WTC11 (cell line): ENCODE results near the gene AQP9. TPM values are rescaled to one million over a fixed set of nuclear protein-coding genes. Genes with fewer than 3 reads are reported as not detected.
A peak's percentile ranks its signal among the peaks of the same experiment; 100 is the strongest.

Experiments used
- ATAC-seq: fragments of 200-7000 bp; cut with Tn5 transposase; 2 replicates; pipeline ENCODE4 v1.10.0; 2021; ENCODE audit warnings: mild to moderate bottlenecking, moderate library complexity
- CTCF ChIA-PET: fragments of 300-600 bp; sonication (Branson Sonifier 250); formaldehyde crosslinking; loops from one replicate; lab custom pipeline; 2021; ENCODE audit warnings: antibody characterized with exemption; lab: Charles Lee
- POLR2A ChIA-PET: fragments of 350-600 bp; sonication (Branson Sonifier 250); formaldehyde crosslinking; loops from one replicate; lab custom pipeline; 2021; ENCODE audit warnings: antibody characterized with exemption; lab: Charles Lee
- DNase-seq: peaks from one replicate; pipeline ENCODE4 v3.0.0; 2021; ENCODE audit warnings: low spot score
- H3K27ac Mint-ChIP-seq: 2 replicates; pipeline ENCODE4 v1.8.0; 2021; ENCODE audit warnings: mixed read lengths
- H3K27me3 Mint-ChIP-seq: 2 replicates; pipeline ENCODE4 v1.8.0; 2021; ENCODE audit warnings: low read depth, mild to moderate bottlenecking, moderate library complexity, mixed read lengths
- H3K36me3 Mint-ChIP-seq: 2 replicates; pipeline ENCODE4 v1.8.0; 2021; ENCODE audit warnings: mixed read lengths
- H3K4me1 Mint-ChIP-seq: 2 replicates; pipeline ENCODE4 v1.8.0; 2022; ENCODE audit warnings: mixed read lengths
- H3K4me3 Mint-ChIP-seq: 2 replicates; pipeline ENCODE4 v1.8.0; 2021; ENCODE audit warnings: mild to moderate bottlenecking, moderate library complexity, mixed read lengths
- H3K9me3 Mint-ChIP-seq: 2 replicates; pipeline ENCODE4 v1.8.0; 2021; ENCODE audit warnings: mixed read lengths
- ATF1 ChIP-seq: sonication (generic); formaldehyde crosslinking; IDR thresholded peaks from 2 replicates; pipeline ENCODE4 v1.8.1; 2023; ENCODE audit warnings: mild to moderate bottlenecking, moderate library complexity, missing genetic modification reagents
- CTCF ChIP-seq: fragments of 200-600 bp; IDR thresholded peaks from 2 replicates; pipeline ENCODE4 v1.8.0; 2022; ENCODE audit warnings: antibody characterized with exemption
- E2F4 ChIP-seq: sonication (generic); formaldehyde crosslinking; IDR thresholded peaks from 2 replicates; pipeline ENCODE4 v1.8.1; 2022; ENCODE audit warnings: low read depth, mild to moderate bottlenecking, moderate library complexity, missing genetic modification reagents, borderline replicate concordance
- ETV6 ChIP-seq: sonication (generic); formaldehyde crosslinking; IDR thresholded peaks from 2 replicates; pipeline ENCODE4 v1.8.1; 2022; ENCODE audit warnings: mild to moderate bottlenecking, missing genetic modification reagents
- JAZF1 ChIP-seq: fragments of 250-450 bp; sonication (Bioruptor Pico); IDR thresholded peaks from 2 replicates; pipeline ENCODE4 v1.9.0; 2021; ENCODE audit warnings: moderate library complexity, mild to moderate bottlenecking, inconsistent platforms
- NFATC4 ChIP-seq: fragments of 250-450 bp; sonication (Bioruptor Pico); IDR thresholded peaks from 2 replicates; pipeline ENCODE4 v1.9.0; 2021; ENCODE audit warnings: mild to moderate bottlenecking
- OVOL2 ChIP-seq: fragments of 250-450 bp; sonication (Bioruptor Pico); IDR thresholded peaks from 2 replicates; pipeline ENCODE4 v1.9.0; 2021; ENCODE audit warnings: mild to moderate bottlenecking, borderline replicate concordance
- PRRX2 ChIP-seq: fragments of 250-450 bp; sonication (Bioruptor Pico); IDR thresholded peaks from 2 replicates; pipeline ENCODE4 v1.8.0; 2021; ENCODE audit warnings: mild to moderate bottlenecking
- TEAD1 ChIP-seq: sonication (generic); formaldehyde crosslinking; IDR thresholded peaks from 2 replicates; pipeline ENCODE4 v1.8.0; 2022; ENCODE audit warnings: mild to moderate bottlenecking, missing genetic modification reagents
- ZBTB21 ChIP-seq: sonication (generic); formaldehyde crosslinking; IDR thresholded peaks from 2 replicates; pipeline ENCODE4 v1.8.1; 2023; ENCODE audit warnings: mild to moderate bottlenecking, missing genetic modification reagents, borderline replicate concordance
- ZNF121 ChIP-seq: sonication (generic); formaldehyde crosslinking; IDR thresholded peaks from 2 replicates; pipeline ENCODE4 v1.8.0; 2023; ENCODE audit warnings: missing genetic modification reagents
- ZNF232 ChIP-seq: sonication (generic); formaldehyde crosslinking; IDR thresholded peaks from 2 replicates; pipeline ENCODE4 v1.8.0; 2022; ENCODE audit warnings: mild to moderate bottlenecking, missing genetic modification reagents
- ZNF671 ChIP-seq: fragments of 250-450 bp; sonication (Bioruptor Pico); IDR thresholded peaks from 2 replicates; pipeline ENCODE4 v1.8.0; 2021; ENCODE audit warnings: mild to moderate bottlenecking
- total RNA-seq: library from RNA; stranded (reverse); gene quantifications from 3 replicates; pipeline ENCODE4 v1.2.3, GENCODE V29; 2021
- TF ChIP-seq, protein P1 (sequence below): sonication (generic); formaldehyde crosslinking; IDR thresholded peaks from 2 replicates; pipeline ENCODE4 v1.8.0; 2022; ENCODE audit warnings: mild to moderate bottlenecking, missing genetic modification reagents
- TF ChIP-seq, protein P2 (sequence below): sonication (generic); formaldehyde crosslinking; conservative IDR thresholded peaks from 2 replicates; pipeline ENCODE4 v1.8.1; 2023; ENCODE audit warnings: mild to moderate bottlenecking, low read depth, missing genetic modification reagents, moderate library complexity

The AQP9 gene
- total RNA-seq, 1 experiment from 2014 or later, result 0.07 TPM

DNA sequence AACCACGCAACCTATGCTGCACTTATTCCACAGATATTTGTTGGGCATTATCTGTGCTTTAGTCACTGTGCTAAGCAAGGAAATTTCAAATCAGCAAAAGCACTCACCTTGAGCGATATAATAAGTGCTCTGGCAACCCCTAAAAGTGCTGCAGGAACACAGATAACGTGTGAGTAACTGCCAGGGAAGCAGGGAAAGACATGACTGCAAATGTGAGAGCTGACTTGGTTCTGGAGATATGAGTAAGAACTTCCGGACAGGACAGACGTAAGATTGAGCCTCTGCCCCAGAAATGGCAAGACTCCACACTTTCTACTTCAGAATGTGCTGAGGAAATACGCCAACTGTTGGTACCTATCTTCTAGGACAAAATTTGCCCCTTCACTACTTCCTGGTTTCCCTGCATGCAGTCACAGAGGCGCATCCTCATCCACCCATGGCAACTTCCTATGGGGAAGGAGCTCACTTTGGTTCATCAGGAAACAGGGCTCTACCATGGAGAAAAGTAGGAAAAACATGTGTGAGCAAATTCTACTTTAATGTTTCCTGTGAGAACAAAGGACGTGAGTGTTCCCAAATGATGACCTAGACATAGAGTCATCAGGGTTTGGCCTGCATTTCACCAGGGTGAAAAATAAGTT lies 41.7 kb downstream of the AQP9 start:
- H3K27ac Mint-ChIP-seq, result no peak overlapping the region
- no peaks in the 10 kb centered on the region for H3K9me3 Mint-ChIP-seq
- no peak overlapping the region for H3K4me3 Mint-ChIP-seq
- TF ChIP-seq ZBTB21 (no peak), ETV6 (CRISPR knock-in tag) (no peak), E2F4 (CRISPR knock-in tag) (no peak), ZNF121 (CRISPR knock-in tag) (no peak), ATF1 (no peak), PRRX2 (no peak), TEAD1 (CRISPR knock-in tag) (no peak), JAZF1 (no peak), NFATC4 (CRISPR knock-in tag) (no peak), ZNF671 (no peak), ZNF232 (no peak), OVOL2 (no peak)
- TF ChIP-seq, protein P1, sequence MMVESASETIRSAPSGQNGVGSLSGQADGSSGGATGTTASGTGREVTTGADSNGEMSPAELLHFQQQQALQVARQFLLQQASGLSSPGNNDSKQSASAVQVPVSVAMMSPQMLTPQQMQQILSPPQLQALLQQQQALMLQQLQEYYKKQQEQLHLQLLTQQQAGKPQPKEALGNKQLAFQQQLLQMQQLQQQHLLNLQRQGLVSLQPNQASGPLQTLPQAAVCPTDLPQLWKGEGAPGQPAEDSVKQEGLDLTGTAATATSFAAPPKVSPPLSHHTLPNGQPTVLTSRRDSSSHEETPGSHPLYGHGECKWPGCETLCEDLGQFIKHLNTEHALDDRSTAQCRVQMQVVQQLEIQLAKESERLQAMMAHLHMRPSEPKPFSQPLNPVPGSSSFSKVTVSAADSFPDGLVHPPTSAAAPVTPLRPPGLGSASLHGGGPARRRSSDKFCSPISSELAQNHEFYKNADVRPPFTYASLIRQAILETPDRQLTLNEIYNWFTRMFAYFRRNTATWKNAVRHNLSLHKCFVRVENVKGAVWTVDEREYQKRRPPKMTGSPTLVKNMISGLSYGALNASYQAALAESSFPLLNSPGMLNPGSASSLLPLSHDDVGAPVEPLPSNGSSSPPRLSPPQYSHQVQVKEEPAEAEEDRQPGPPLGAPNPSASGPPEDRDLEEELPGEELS (CRISPR knock-in tag), result no peak
- CTCF ChIA-PET, result interaction anchor here (0.8 to 2.1 kb wide), 2 partner anchors 103 to 113 kb away, joined by 3 to 9 read pairs; no protein-coding TSS in a partner anchor
- no peaks in the 10 kb centered on the region for H3K4me1 Mint-ChIP-seq
- ATAC-seq, result no peak
- H3K27me3 Mint-ChIP-seq, result no peaks in the 10 kb centered on the region; the same call in 1 of the 2 replicates
- no peaks in the 10 kb centered on the region for H3K36me3 Mint-ChIP-seq
- POLR2A ChIA-PET, result no interaction called here
- no peak for DNase-seq

- Mint-ChIP-seq H3K4me3 (no peak overlapping the region), H3K36me3 (no peaks in the 10 kb centered on the region), H3K9me3 (no peaks in the 10 kb centered on the region), H3K4me1 (peaks cover 7% of the 10 kb centered on the region; the same call in 1 of the 2 replicates), H3K27me3 (no peaks in the 10 kb centered on the region; the same call in 1 of the 2 replicates), H3K27ac (no peak overlapping the region)
- DNase-seq (peak; percentile 71), ATAC-seq (peak; percentile 100)
- peak; percentile 62 for TF ChIP-seq CTCF
- TF ChIP-seq, protein P2, sequence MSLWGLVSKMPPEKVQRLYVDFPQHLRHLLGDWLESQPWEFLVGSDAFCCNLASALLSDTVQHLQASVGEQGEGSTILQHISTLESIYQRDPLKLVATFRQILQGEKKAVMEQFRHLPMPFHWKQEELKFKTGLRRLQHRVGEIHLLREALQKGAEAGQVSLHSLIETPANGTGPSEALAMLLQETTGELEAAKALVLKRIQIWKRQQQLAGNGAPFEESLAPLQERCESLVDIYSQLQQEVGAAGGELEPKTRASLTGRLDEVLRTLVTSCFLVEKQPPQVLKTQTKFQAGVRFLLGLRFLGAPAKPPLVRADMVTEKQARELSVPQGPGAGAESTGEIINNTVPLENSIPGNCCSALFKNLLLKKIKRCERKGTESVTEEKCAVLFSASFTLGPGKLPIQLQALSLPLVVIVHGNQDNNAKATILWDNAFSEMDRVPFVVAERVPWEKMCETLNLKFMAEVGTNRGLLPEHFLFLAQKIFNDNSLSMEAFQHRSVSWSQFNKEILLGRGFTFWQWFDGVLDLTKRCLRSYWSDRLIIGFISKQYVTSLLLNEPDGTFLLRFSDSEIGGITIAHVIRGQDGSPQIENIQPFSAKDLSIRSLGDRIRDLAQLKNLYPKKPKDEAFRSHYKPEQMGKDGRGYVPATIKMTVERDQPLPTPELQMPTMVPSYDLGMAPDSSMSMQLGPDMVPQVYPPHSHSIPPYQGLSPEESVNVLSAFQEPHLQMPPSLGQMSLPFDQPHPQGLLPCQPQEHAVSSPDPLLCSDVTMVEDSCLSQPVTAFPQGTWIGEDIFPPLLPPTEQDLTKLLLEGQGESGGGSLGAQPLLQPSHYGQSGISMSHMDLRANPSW (CRISPR knock-in tag), result no peak
- ChIA-PET POLR2A (interaction anchor here (0.6 kb wide), 1 partner anchor 407 kb away, joined by 3 read pairs; no protein-coding TSS in a partner anchor), CTCF (interaction anchor here (0.6 to 3.7 kb wide), 26 partner anchors 9 to 631 kb away, joined by 3 to 32 read pairs (median 4); no protein-coding TSS in a partner anchor)
Measured at GRCh38 chr15:58182460-58183163, 44.4 kb downstream of the AQP9 start.
